ENCODE data around the gene C10orf88. TPM values are rescaled to one million over a fixed set of nuclear protein-coding genes. Genes with fewer than 3 reads are reported as not detected.

C10orf88 gene
- total RNA-seq, 1 experiment from 2014 or later = 7.6 TPM

- Histone ChIP-seq H3K79me2 (ENCODE audit: low read depth) (no peaks in the 10 kb centered on the region), H3F3A (ENCODE audit: insufficient read depth, low read depth) (no peaks in the 10 kb centered on the region), H3K27me3 (ENCODE audit: insufficient read depth, low read depth) (no peaks in the 10 kb centered on the region), H3K9me3 (ENCODE audit: insufficient read depth, low read depth) (no peaks in the 10 kb centered on the region), H3K27ac (no peak overlapping the region), H2AFZ (no peak overlapping the region), H4K20me1 (ENCODE audit: insufficient read depth) (no peaks in the 10 kb centered on the region; the same call in 1 of the 2 replicates), H3K36me3 (ENCODE audit: low read depth) (no peaks in the 10 kb centered on the region), H3K4me2 (no peak overlapping the region), H3K4me3 (no peak overlapping the region), H3K9me2 (ENCODE audit: insufficient read depth) (no peaks in the 10 kb centered on the region), H3K4me1 (replicated peaks; ENCODE audit: insufficient read depth) (no peaks in the 10 kb centered on the region)
- BruUV-seq (replicated peaks) = no TSS peak
- POLR2A ChIA-PET (ENCODE audit: unreplicated experiment) = no interaction called here
- DNase-seq = no peak
- intact Hi-C loops (cut with micrococcal nuclease; ENCODE audit: unreplicated experiment) = no loop called here
- CTCF ChIA-PET = no interaction called here
- TF ChIP-seq CTCF (conservative IDR thresholded peaks at IDR 0.05) = no peak
- TF ChIP-seq EZH2 (IDR thresholded peaks at IDR 0.05; ENCODE audit: low read depth) = no peak
Measured at GRCh38 chr10:122992031-122992585, 38.1 kb upstream of the C10orf88 start.

GRCh38 chr10:122990278-122990677 lies 36.3 kb upstream of the C10orf88 start:
- Histone ChIP-seq H3K9me2 (ENCODE audit: insufficient read depth) (no peaks in the 10 kb centered on the region), H3F3A (ENCODE audit: insufficient read depth, low read depth) (no peaks in the 10 kb centered on the region), H3K36me3 (ENCODE audit: low read depth) (no peaks in the 10 kb centered on the region), H3K4me2 (no peak overlapping the region), H2AFZ (no peak overlapping the region), H3K27ac (no peak overlapping the region), H3K4me3 (no peak overlapping the region), H3K4me1 (replicated peaks; ENCODE audit: insufficient read depth) (no peaks in the 10 kb centered on the region), H3K9me3 (ENCODE audit: insufficient read depth, low read depth) (no peaks in the 10 kb centered on the region), H4K20me1 (ENCODE audit: insufficient read depth) (no peaks in the 10 kb centered on the region; the same call in 1 of the 2 replicates), H3K79me2 (ENCODE audit: low read depth) (no peaks in the 10 kb centered on the region), H3K27me3 (ENCODE audit: insufficient read depth, low read depth) (no peaks in the 10 kb centered on the region)
- BruUV-seq (replicated peaks) = no TSS peak
- no peak for DNase-seq
- intact Hi-C loops (cut with micrococcal nuclease; ENCODE audit: unreplicated experiment) = no loop called here
- no peak for TF ChIP-seq CTCF (conservative IDR thresholded peaks at IDR 0.05)
- no peak for TF ChIP-seq EZH2 (IDR thresholded peaks at IDR 0.05; ENCODE audit: low read depth)
- ChIA-PET POLR2A (ENCODE audit: unreplicated experiment) (no interaction called here), CTCF (no interaction called here)

- H3K9me2 ChIP-seq (ENCODE audit: insufficient read depth) = no peaks in the 10 kb centered on the region
- intact Hi-C loops (cut with micrococcal nuclease; ENCODE audit: unreplicated experiment) = no loop called here
- TF ChIP-seq CTCF (conservative IDR thresholded peaks at IDR 0.05) (no peak), EZH2 (IDR thresholded peaks at IDR 0.05; ENCODE audit: low read depth) (no peak)
- no peaks in the 10 kb centered on the region for H3K36me3 ChIP-seq (ENCODE audit: low read depth)
- H3K27me3 ChIP-seq (ENCODE audit: insufficient read depth, low read depth) = no peaks in the 10 kb centered on the region
- no peaks in the 10 kb centered on the region for H3F3A ChIP-seq (ENCODE audit: insufficient read depth, low read depth)
- no peaks in the 10 kb centered on the region for H3K79me2 ChIP-seq (ENCODE audit: low read depth)
- no peak overlapping the region for H3K4me2 ChIP-seq
- H3K27ac ChIP-seq = no peak overlapping the region
- no TSS peak for BruUV-seq (replicated peaks)
- no peaks in the 10 kb centered on the region; the same call in 1 of the 2 replicates for H4K20me1 ChIP-seq (ENCODE audit: insufficient read depth)
- CTCF ChIA-PET = no interaction called here
- no peak overlapping the region for H3K4me3 ChIP-seq
- POLR2A ChIA-PET (ENCODE audit: unreplicated experiment) = no interaction called here
- no peak overlapping the region for H2AFZ ChIP-seq
- H3K4me1 ChIP-seq (replicated peaks; ENCODE audit: insufficient read depth) = no peaks in the 10 kb centered on the region
- DNase-seq = no peak
- no peaks in the 10 kb centered on the region for H3K9me3 ChIP-seq (ENCODE audit: insufficient read depth, low read depth)
Measured at GRCh38 chr10:122988501-122988900, 34.5 kb upstream of the C10orf88 start.

Data from PC-9 (cell line).